Activated CD4-positive, alpha-beta T cell treated with anti-CD3 and anti-CD28 coated beads for 36 hours (primary cell): ENCODE measurements around the gene MACROD2. TPM values are rescaled to one million over a fixed set of nuclear protein-coding genes. Genes with fewer than 3 reads are reported as not detected.
"Not testable (repeated sequence)": the region's sequence is repeated elsewhere in the genome, so short reads cannot be mapped to it uniquely, and the experiment has no call there.

Experiments used
- ATAC-seq: fragments of 200-7000 bp; cut with Tn5 transposase; one replicate; pipeline ENCODE4 v1.10.0; 2021; ENCODE audit warnings: mild to moderate bottlenecking, moderate library complexity
- CTCF ChIA-PET: fragments of 350-600 bp; sonication (Branson Sonifier 250); formaldehyde crosslinking; loops from one replicate; lab custom pipeline; 2021; ENCODE audit warnings: antibody characterized with exemption; lab: Charles Lee
- POLR2A ChIA-PET: fragments of 350-600 bp; sonication (Branson Sonifier 250); formaldehyde crosslinking; loops from one replicate; lab custom pipeline; 2021; ENCODE audit warnings: antibody characterized with exemption, inconsistent platforms; lab: Charles Lee
- DNase-seq: peaks from one replicate; pipeline ENCODE4 v3.0.0-alpha.2; 2020
- H3K27ac Mint-ChIP-seq: one replicate; pipeline ENCODE4 v1.8.0; 2021; ENCODE audit warnings: mixed read lengths
- H3K27me3 Mint-ChIP-seq: one replicate; pipeline ENCODE4 v1.8.0; 2021; ENCODE audit warnings: mixed read lengths
- H3K36me3 Mint-ChIP-seq: one replicate; pipeline ENCODE4 v1.8.0; 2021; ENCODE audit warnings: low read depth, mixed read lengths
- H3K4me1 Mint-ChIP-seq: one replicate; pipeline ENCODE4 v1.8.0; 2021; ENCODE audit warnings: mixed read lengths
- H3K4me3 Mint-ChIP-seq: one replicate; pipeline ENCODE4 v1.8.0; 2021; ENCODE audit warnings: mild to moderate bottlenecking, moderate library complexity, mixed read lengths
- H3K9me3 Mint-ChIP-seq: one replicate; pipeline ENCODE4 v1.8.0; 2021; ENCODE audit warnings: low read depth, mixed read lengths
- intact Hi-C, 2 experiments: fragments of 100-400 bp; cut with DNase I in 1 of 2; cut with micrococcal nuclease in 1 of 2; formaldehyde crosslinking; loops; one replicate each; pipeline versions ENCODE4 v1.14.2 to v1.15.1; 2022 to 2024; cut with DNase I, micrococcal nuclease
- total RNA-seq, 2 experiments: library from RNA; stranded (reverse); gene quantifications; one replicate each; pipeline ENCODE4 v1.2.3, GENCODE V29; 2021

Gene MACROD2
- total RNA-seq, 2 experiments from 2014 or later = not detected

- Mint-ChIP-seq H3K27ac (no peak overlapping the region), H3K4me3 (no peak overlapping the region), H3K4me1 (no peaks in the 10 kb centered on the region), H3K27me3 (no peaks in the 10 kb centered on the region), H3K36me3 (no peaks in the 10 kb centered on the region), H3K9me3 (peaks cover 6% of the 10 kb centered on the region)
- POLR2A ChIA-PET = no interaction called here
- intact Hi-C loops = no loop called here
- DNase-seq (no peak), ATAC-seq (no peak)
- CTCF ChIA-PET = no interaction called here
Observed at GRCh38 chr20:15976047-15976736, 1980.9 kb downstream of the MACROD2 start.

DNA sequence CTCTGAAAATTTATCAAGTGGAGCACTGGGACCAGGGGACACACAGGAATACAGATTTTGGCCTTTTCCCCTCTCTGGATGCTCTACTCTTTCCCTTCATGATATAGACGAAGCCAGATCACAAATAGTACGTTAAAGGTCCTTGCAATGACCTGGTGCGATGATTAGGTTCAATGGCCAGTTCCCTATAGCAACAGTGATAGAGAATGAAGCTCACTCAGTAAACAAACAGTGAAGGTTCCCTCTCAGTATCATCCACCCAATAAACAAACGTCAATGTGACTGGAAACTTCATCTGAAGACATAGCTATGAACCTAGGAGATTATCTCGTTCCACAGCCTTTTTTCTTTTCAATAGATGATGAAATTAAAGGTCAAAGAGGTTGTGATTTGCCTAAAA is 1981.7 kb downstream of the MACROD2 start:
- ATAC-seq = no peak
- Mint-ChIP-seq H3K27me3 (no peaks in the 10 kb centered on the region), H3K4me3 (no peak overlapping the region), H3K4me1 (no peaks in the 10 kb centered on the region), H3K36me3 (no peaks in the 10 kb centered on the region), H3K27ac (no peak overlapping the region), H3K9me3 (peaks cover 5% of the 10 kb centered on the region)
- ChIA-PET POLR2A (no interaction called here), CTCF (interaction anchor here (0.7 kb wide), 1 partner anchor 457 kb away, joined by 3 read pairs; no protein-coding TSS in a partner anchor)
- intact Hi-C loops = no loop called here
- DNase-seq = no peak

DNA sequence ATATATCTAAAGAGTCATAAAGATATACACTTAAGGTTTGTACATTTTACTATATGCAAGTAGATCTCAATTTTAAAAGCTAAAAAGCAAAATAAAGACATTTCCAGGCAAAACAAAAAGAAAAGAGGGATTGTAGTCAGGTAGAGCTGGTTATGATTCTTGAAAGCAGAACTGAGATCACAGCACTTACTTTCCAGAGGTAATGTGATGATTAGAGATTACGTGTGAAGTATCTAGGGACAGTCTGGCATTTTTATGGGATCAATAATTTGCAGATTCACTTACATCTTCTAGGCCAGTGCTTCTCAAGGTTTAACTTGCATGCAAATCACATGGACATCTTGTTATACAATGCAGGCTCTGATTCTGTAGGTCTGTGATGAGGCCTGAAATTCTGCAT is 1982.4 kb downstream of the MACROD2 start:
- POLR2A ChIA-PET = no interaction called here
- no peak overlapping the region for H3K4me3 Mint-ChIP-seq
- intact Hi-C loops = no loop called here
- DNase-seq (no peak), ATAC-seq (no peak)
- H3K4me1 Mint-ChIP-seq = no peaks in the 10 kb centered on the region
- CTCF ChIA-PET = interaction anchor here (0.7 kb wide), 1 partner anchor 456 kb away, joined by 3 read pairs; no protein-coding TSS in a partner anchor
- H3K27ac Mint-ChIP-seq = no peak overlapping the region
- peaks cover 2% of the 10 kb centered on the region for H3K9me3 Mint-ChIP-seq
- no peaks in the 10 kb centered on the region for H3K27me3 Mint-ChIP-seq
- H3K36me3 Mint-ChIP-seq = no peaks in the 10 kb centered on the region

GRCh38 chr20:15985494-15986368 is 1990.4 kb downstream of the MACROD2 start:
- POLR2A ChIA-PET, H3K27ac Mint-ChIP-seq, ATAC-seq, H3K36me3 Mint-ChIP-seq, intact Hi-C loops, H3K4me3 Mint-ChIP-seq, DNase-seq, H3K4me1 Mint-ChIP-seq, H3K27me3 Mint-ChIP-seq, CTCF ChIA-PET, H3K9me3 Mint-ChIP-seq: not testable (repeated sequence)

GRCh38 chr20:15986690-15987089 is 1991.4 kb downstream of the MACROD2 start:
- no peaks in the 10 kb centered on the region for H3K27me3 Mint-ChIP-seq
- no peak for ATAC-seq
- ChIA-PET CTCF (no interaction called here), POLR2A (no interaction called here)
- H3K36me3 Mint-ChIP-seq = no peaks in the 10 kb centered on the region
- no peak for DNase-seq
- no peaks in the 10 kb centered on the region for H3K4me1 Mint-ChIP-seq
- H3K9me3 Mint-ChIP-seq = peaks cover 2% of the 10 kb centered on the region
- H3K4me3 Mint-ChIP-seq = no peak overlapping the region
- intact Hi-C loops = no loop called here
- no peak overlapping the region for H3K27ac Mint-ChIP-seq

DNA sequence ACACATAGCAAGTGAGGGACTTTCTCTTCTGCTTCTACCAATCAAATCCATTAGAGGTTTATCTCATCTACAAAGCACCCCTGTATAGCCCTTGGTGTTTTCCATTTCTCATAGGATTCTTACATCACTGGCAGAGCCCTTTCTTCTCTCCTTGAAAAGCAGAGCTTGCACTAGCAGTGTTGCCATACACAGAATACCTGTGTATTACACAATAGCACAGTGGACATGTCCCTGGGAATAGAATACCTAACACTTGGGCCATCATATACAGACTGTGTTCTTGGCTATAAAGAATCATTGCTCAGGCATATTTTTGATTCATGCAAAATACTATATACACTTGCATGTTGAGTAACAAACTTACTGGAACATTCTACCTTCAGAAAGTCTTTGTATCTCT is 1996.0 kb downstream of the MACROD2 start:
- POLR2A ChIA-PET = no interaction called here
- intact Hi-C loops = no loop called here
- Mint-ChIP-seq H3K27ac (no peak overlapping the region), H3K27me3 (no peaks in the 10 kb centered on the region), H3K36me3 (no peaks in the 10 kb centered on the region), H3K4me3 (no peak overlapping the region), H3K9me3 (peaks cover 5% of the 10 kb centered on the region), H3K4me1 (no peaks in the 10 kb centered on the region)
- CTCF ChIA-PET = no interaction called here
- DNase-seq = no peak
- no peak for ATAC-seq

DNA sequence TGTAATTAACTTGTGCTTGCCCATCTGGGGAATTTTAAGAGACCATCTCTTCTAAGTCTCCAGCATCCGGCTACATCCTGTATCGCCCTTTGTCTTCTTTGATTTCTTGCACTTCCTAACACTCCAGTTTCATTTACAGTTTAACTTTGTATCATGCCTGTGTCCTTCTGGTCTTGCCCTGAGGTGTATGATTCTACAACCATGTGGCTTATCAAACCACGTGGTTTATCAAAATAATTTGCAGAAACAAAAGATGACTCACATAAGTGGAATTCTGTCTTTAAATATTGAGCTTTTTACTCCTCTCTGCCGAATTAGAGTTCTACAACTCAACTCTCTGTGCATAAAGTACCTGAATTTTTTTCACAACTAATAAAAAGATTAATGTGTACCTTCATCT is 1997.2 kb downstream of the MACROD2 start:
- Mint-ChIP-seq H3K4me1 (no peaks in the 10 kb centered on the region), H3K27me3 (no peaks in the 10 kb centered on the region), H3K27ac (no peak overlapping the region), H3K4me3 (no peak overlapping the region), H3K36me3 (no peaks in the 10 kb centered on the region), H3K9me3 (peaks cover 11% of the 10 kb centered on the region)
- ATAC-seq (no peak), DNase-seq (no peak)
- intact Hi-C loops = no loop called here
- ChIA-PET POLR2A (no interaction called here), CTCF (no interaction called here)

- no peak overlapping the region for H3K4me3 Mint-ChIP-seq
- no peaks in the 10 kb centered on the region for H3K36me3 Mint-ChIP-seq
- ATAC-seq (no peak), DNase-seq (no peak)
- intact Hi-C loops = no loop called here
- ChIA-PET POLR2A (no interaction called here), CTCF (no interaction called here)
- no peaks in the 10 kb centered on the region for H3K27me3 Mint-ChIP-seq
- no peaks in the 10 kb centered on the region for H3K4me1 Mint-ChIP-seq
- H3K27ac Mint-ChIP-seq = no peak overlapping the region
- peaks cover 25% of the 10 kb centered on the region for H3K9me3 Mint-ChIP-seq
Observed at GRCh38 chr20:16000112-16000511, 2004.8 kb downstream of the MACROD2 start.

- Mint-ChIP-seq H3K9me3 (peaks cover 21% of the 10 kb centered on the region), H3K4me3 (no peak overlapping the region), H3K4me1 (no peaks in the 10 kb centered on the region), H3K27me3 (no peaks in the 10 kb centered on the region), H3K27ac (no peak overlapping the region), H3K36me3 (no peaks in the 10 kb centered on the region)
- DNase-seq (no peak), ATAC-seq (no peak)
- intact Hi-C loops = no loop called here
- POLR2A ChIA-PET = no interaction called here
- CTCF ChIA-PET = no interaction called here
Observed at GRCh38 chr20:16001286-16001685, 2006.0 kb downstream of the MACROD2 start.

GRCh38 chr20:16003310-16003709 is 2008.0 kb downstream of the MACROD2 start:
- Mint-ChIP-seq H3K4me1 (no peaks in the 10 kb centered on the region), H3K4me3 (no peak overlapping the region), H3K27me3 (no peaks in the 10 kb centered on the region), H3K27ac (no peak overlapping the region), H3K36me3 (no peaks in the 10 kb centered on the region), H3K9me3 (peaks cover 8% of the 10 kb centered on the region)
- ATAC-seq = no peak
- DNase-seq = no peak
- POLR2A ChIA-PET = no interaction called here
- CTCF ChIA-PET = interaction anchor here (0.6 kb wide), 1 partner anchor 509 kb away, joined by 3 read pairs; no protein-coding TSS in a partner anchor
- intact Hi-C loops = no loop called here

- Mint-ChIP-seq H3K36me3 (no peaks in the 10 kb centered on the region), H3K4me1 (no peaks in the 10 kb centered on the region), H3K27ac (no peak overlapping the region), H3K4me3 (no peak overlapping the region), H3K27me3 (no peaks in the 10 kb centered on the region), H3K9me3 (peaks cover 7% of the 10 kb centered on the region)
- intact Hi-C loops = no loop called here
- no peak for DNase-seq
- ATAC-seq = no peak
- ChIA-PET POLR2A (no interaction called here), CTCF (no interaction called here)
Observed at GRCh38 chr20:16004108-16004854, 2009.0 kb downstream of the MACROD2 start.
